Sigmoid colon (tissue), 7 donors: ENCODE data around the gene OSCP1. TPM values are rescaled to one million over a fixed set of nuclear protein-coding genes. Genes with fewer than 3 reads are reported as not detected.

Source experiments
- DNase-seq: peaks from one replicate; pipeline ENCODE4 v3.0.0-alpha.2; 2019
- H3K27ac ChIP-seq, 4 donors: fragments of 200-600 bp; sonication (generic); one replicate each; pipeline ENCODE4 v1.5.1; 2016 to 2019; ENCODE audit warnings: mild to moderate bottlenecking in 1 of 4
- H3K27me3 ChIP-seq, 3 donors: fragments of 200-600 bp; sonication (generic); one replicate each; pipeline ENCODE4 v1.5.1; 2019; ENCODE audit warnings: mild to moderate bottlenecking in 1 of 3
- H3K36me3 ChIP-seq, 4 donors: fragments of 200-600 bp; sonication (generic); one replicate each; pipeline ENCODE4 v1.5.1; 2016 to 2019
- H3K4me1 ChIP-seq, 4 donors: fragments of 200-600 bp; sonication (generic); one replicate each; pipeline ENCODE4 v1.5.1; 2017 to 2019
- H3K4me3 ChIP-seq, 4 donors: fragments of 200-600 bp; sonication (generic); one replicate each; pipeline ENCODE4 v1.5.1; 2017 to 2019; ENCODE audit warnings: mild to moderate bottlenecking in 2 of 4, moderate library complexity in 1 of 4
- H3K9me3 ChIP-seq, 4 donors: fragments of 200-600 bp in 3 of 4; sonication (generic) in 3 of 4; one replicate each; pipeline versions ENCODE4 v1.5.1 to v1.6.1; 2013 to 2019
- EP300 ChIP-seq, 4 donors: sonication (generic); formaldehyde crosslinking; IDR thresholded peaks; one replicate each; pipeline ENCODE4 v1.6.1; 2017; ENCODE audit warnings: antibody characterized with exemption in 4 of 4
- POLR2A ChIP-seq, 2 donors: fragments of 450-650 bp; IDR thresholded peaks; one replicate each; pipeline ENCODE4 v1.6.1; 2016; ENCODE audit warnings: antibody characterized with exemption in 2 of 2, mild to moderate bottlenecking in 2 of 2, moderate library complexity in 2 of 2
- POLR2AphosphoS5 ChIP-seq, 4 donors: sonication (generic); formaldehyde crosslinking; IDR thresholded peaks; one replicate each; pipeline ENCODE4 v1.6.1; 2017; ENCODE audit warnings: antibody characterized with exemption in 4 of 4
- WGBS, 2 donors: extraction: QIAGEN DNeasy Blood & Tissue Kit; methylation state at CpG; one replicate each; pipeline ENCODE4 v1.1.7; 2013; 5-methylcytosine and 5-hydroxymethylcytosine counted together
- intact Hi-C: fragments of 100-400 bp; cut with DNase I; formaldehyde crosslinking; loops from one replicate; pipeline ENCODE4 v1.15.1; 2023
- polyA plus RNA-seq, 3 donors: library from polyadenylated mRNA; stranded (reverse); fragments of 200-250 nt; gene quantifications; one replicate each; pipeline ENCODE4 v1.2.3, GENCODE V29; 2013
- total RNA-seq, 4 donors: library from RNA; depleted of rRNA; stranded (reverse); fragments of >200 nt; gene quantifications; one replicate each; pipeline ENCODE4 v1.1.0, GENCODE V29; 2016
- TF ChIP-seq, protein P1 (sequence below), 4 experiments: fragments of 450-650 bp in 3 of 4; fragments of 200-600 bp in 1 of 4; IDR thresholded peaks; one replicate each; pipeline ENCODE4 v1.5.1; 2016 to 2019; ENCODE audit warnings: antibody characterized with exemption in 4 of 4, mild to moderate bottlenecking in 3 of 4, moderate library complexity in 2 of 4
- donor health status: healthy with polysubstance abuse.
- donor health status: Bipolar disorder and iron deficiency.
- donor health status: healthy.

Gene OSCP1
- total and polyA plus RNA-seq, 7 donors = 1.8 to 15.3 (median 10.3) TPM; not detected in 1

DNA sequence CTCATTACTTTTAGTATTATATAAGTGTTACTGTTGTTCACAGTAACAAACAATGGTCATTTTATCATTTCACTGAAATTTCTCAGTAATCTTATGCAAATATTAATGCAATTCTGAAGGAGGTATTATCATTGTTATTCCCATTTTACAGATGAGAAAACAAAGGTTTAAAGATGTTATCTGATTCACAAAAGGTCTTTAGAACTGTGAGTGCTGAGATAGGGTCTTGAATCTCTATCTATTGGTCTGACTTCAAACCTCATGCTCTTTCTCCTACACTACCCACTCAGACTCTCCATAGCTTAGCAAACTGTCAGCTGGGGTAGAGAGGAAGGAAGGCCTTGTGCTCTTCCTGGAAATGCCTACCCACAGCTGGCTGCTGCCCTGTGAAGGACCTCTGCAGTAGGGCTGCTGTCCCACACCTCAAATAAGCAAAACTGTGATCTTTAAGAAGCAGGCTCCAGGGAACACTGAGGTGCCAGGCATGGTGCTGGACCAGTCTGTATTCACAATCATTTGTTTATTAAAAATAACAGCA is 6.2 kb upstream of the OSCP1 start:
- H3K36me3 ChIP-seq = peaks cover 23 to 75% (median 40%) of the 10 kb centered on the region in 4 donors
- no peaks in the 10 kb centered on the region for H3K27me3 ChIP-seq
- intact Hi-C loops = no loop called here
- H3K27ac ChIP-seq = no peak overlapping the region
- no peaks in the 10 kb centered on the region for H3K9me3 ChIP-seq
- H3K4me1 ChIP-seq = no peaks in the 10 kb centered on the region
- DNase-seq = no peak
- no peak overlapping the region for H3K4me3 ChIP-seq
- TF ChIP-seq EP300 (IDR thresholded peaks at IDR 0.05) (no peak), POLR2A (IDR thresholded peaks at IDR 0.05) (no peak)
- TF ChIP-seq, protein P1, sequence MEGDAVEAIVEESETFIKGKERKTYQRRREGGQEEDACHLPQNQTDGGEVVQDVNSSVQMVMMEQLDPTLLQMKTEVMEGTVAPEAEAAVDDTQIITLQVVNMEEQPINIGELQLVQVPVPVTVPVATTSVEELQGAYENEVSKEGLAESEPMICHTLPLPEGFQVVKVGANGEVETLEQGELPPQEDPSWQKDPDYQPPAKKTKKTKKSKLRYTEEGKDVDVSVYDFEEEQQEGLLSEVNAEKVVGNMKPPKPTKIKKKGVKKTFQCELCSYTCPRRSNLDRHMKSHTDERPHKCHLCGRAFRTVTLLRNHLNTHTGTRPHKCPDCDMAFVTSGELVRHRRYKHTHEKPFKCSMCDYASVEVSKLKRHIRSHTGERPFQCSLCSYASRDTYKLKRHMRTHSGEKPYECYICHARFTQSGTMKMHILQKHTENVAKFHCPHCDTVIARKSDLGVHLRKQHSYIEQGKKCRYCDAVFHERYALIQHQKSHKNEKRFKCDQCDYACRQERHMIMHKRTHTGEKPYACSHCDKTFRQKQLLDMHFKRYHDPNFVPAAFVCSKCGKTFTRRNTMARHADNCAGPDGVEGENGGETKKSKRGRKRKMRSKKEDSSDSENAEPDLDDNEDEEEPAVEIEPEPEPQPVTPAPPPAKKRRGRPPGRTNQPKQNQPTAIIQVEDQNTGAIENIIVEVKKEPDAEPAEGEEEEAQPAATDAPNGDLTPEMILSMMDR (IDR thresholded peaks at IDR 0.05) = no peak

GRCh38 chr1:36455386-36455785 is 5.1 kb upstream of the OSCP1 start:
- Histone ChIP-seq H3K4me1 (peaks cover 0 to 7% (median 6%) of the 10 kb centered on the region in 4 donors), H3K27ac (no peak overlapping the region), H3K9me3 (no peaks in the 10 kb centered on the region), H3K36me3 (peaks cover 19 to 64% (median 29%) of the 10 kb centered on the region in 4 donors), H3K27me3 (no peaks in the 10 kb centered on the region), H3K4me3 (no peak overlapping the region)
- DNase-seq = no peak
- no peak for TF ChIP-seq POLR2AphosphoS5 (IDR thresholded peaks at IDR 0.05)
- no peak for TF ChIP-seq POLR2A (IDR thresholded peaks at IDR 0.05)
- no peak for TF ChIP-seq EP300 (IDR thresholded peaks at IDR 0.05)
- TF ChIP-seq, protein P1 (IDR thresholded peaks at IDR 0.05) = no peak
- 82 to 90% methylated on average over 1 of the region's 1 CpG for WGBS, 2 donors
- intact Hi-C loops = no loop called here

DNA sequence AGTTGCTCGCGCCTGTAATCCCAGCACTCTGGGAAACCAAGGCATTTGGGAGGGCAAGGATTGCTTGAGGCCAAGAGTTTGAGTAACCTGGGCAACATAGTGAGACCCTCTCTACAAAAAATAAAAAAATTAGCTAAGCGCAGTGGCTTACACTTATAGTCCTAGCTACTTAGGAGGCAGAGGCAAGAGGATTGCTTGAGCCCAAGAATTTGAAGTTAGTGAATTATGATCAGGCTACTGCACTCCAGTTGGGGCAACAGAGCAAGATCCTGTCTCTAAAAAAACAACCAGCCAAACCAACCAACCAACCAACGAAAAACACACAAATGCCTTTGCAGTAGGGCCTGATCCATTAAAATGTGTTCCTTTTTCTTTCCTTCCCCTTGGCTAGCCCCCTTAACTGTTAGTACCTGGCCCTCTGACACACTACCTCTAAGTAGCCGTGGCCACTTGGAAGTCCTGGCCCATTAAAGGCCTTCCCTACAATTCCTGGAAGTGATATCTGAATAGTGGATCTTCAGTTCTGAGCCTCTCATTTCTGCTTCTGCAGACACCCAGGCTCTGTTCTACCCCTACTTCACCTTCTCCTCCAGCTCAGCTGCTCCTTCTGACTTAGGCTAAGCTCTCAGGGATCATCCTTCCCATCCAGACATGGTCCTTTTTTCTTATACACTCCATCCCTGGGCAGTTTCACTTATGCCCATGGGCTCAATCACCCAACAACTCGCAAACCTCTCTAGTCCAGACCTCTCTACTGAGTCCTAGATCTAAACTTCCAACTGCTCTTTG is 3.5 kb upstream of the OSCP1 start:
- Histone ChIP-seq H3K4me1 (peaks cover 0 to 19% (median 13%) of the 10 kb centered on the region in 4 donors), H3K27me3 (no peaks in the 10 kb centered on the region), H3K4me3 (no peak overlapping the region), H3K9me3 (no peaks in the 10 kb centered on the region), H3K27ac (no peak overlapping the region), H3K36me3 (peaks cover 19 to 48% (median 23%) of the 10 kb centered on the region in 4 donors)
- intact Hi-C loops = no loop called here
- 94 to 95% methylated on average over 6 of the region's 6 CpGs for WGBS, 2 donors
- DNase-seq = no peak
- no peak for TF ChIP-seq POLR2A (IDR thresholded peaks at IDR 0.05)
- no peak for TF ChIP-seq EP300 (IDR thresholded peaks at IDR 0.05)
- TF ChIP-seq, protein P1 (IDR thresholded peaks at IDR 0.05) = no peak
- TF ChIP-seq POLR2AphosphoS5 (IDR thresholded peaks at IDR 0.05) = no peak

GRCh38 chr1:36453051-36453450 is 2.8 kb upstream of the OSCP1 start:
- H3K4me1 ChIP-seq = peaks cover 0 to 21% (median 14%) of the 10 kb centered on the region in 4 donors
- H3K9me3 ChIP-seq = no peaks in the 10 kb centered on the region
- DNase-seq = no peak
- peaks cover 19 to 41% (median 23%) of the 10 kb centered on the region in 4 donors for H3K36me3 ChIP-seq
- H3K4me3 ChIP-seq = no peak overlapping the region
- H3K27me3 ChIP-seq = no peaks in the 10 kb centered on the region
- TF ChIP-seq POLR2A (IDR thresholded peaks at IDR 0.05) (no peak), EP300 (IDR thresholded peaks at IDR 0.05) (no peak), POLR2AphosphoS5 (IDR thresholded peaks at IDR 0.05) (no peak)
- TF ChIP-seq, protein P1 (IDR thresholded peaks at IDR 0.05) = no peak
- intact Hi-C loops = no loop called here
- H3K27ac ChIP-seq = no peak overlapping the region
- WGBS, 2 donors = 92 to 93% methylated on average over 3 of the region's 3 CpGs
